Liver (tissue), 9 donors: ENCODE results near the gene CCDC8. TPM values are rescaled to one million over a fixed set of nuclear protein-coding genes. Genes with fewer than 3 reads are reported as not detected.

Experiments used
- DNase-seq: peaks from one replicate; pipeline ENCODE4 v3.0.0-alpha.2; 2017; ENCODE audit warnings: low spot score
- H3K27ac ChIP-seq, 2 donors: one replicate each; pipeline ENCODE4 v1.7.0; 2013; ENCODE audit warnings: inconsistent platforms in 2 of 2, low read length in 2 of 2, control low read depth in 1 of 2, low read depth in 1 of 2, mild to moderate bottlenecking in 1 of 2
- H3K27me3 ChIP-seq, 4 donors: one replicate each; pipeline versions ENCODE4 v1.6.1 to v1.7.0; 2013; ENCODE audit warnings: low read length in 3 of 4, inconsistent platforms in 1 of 4, mild to moderate bottlenecking in 1 of 4, moderate library complexity in 1 of 4; ENCODE audit not compliant: control insufficient read depth in 4 of 4, insufficient read depth in 4 of 4
- H3K36me3 ChIP-seq, 4 donors: one replicate each; pipeline versions ENCODE4 v1.6.1 to v1.7.0; 2013; ENCODE audit warnings: low read length in 3 of 4, mild to moderate bottlenecking in 3 of 4, low read depth in 1 of 4, moderate library complexity in 1 of 4; ENCODE audit not compliant: control insufficient read depth in 4 of 4, insufficient read depth in 3 of 4
- H3K4me1 ChIP-seq, 4 donors: one replicate each; pipeline versions ENCODE4 v1.6.1 to v1.7.0; 2013; ENCODE audit warnings: low read length in 3 of 4, mild to moderate bottlenecking in 3 of 4, moderate library complexity in 1 of 4; ENCODE audit not compliant: control insufficient read depth in 4 of 4, insufficient read depth in 4 of 4
- H3K4me3 ChIP-seq, 3 donors: one replicate each; pipeline versions ENCODE4 v1.6.1 to v1.7.0; 2013; ENCODE audit warnings: low read length in 3 of 3, control low read depth in 1 of 3, low read depth in 1 of 3, mild to moderate bottlenecking in 1 of 3
- H3K9ac ChIP-seq, 2 donors: one replicate each; pipeline ENCODE4 v1.7.0; 2013; ENCODE audit warnings: low read length in 2 of 2, mild to moderate bottlenecking in 2 of 2, moderate library complexity in 2 of 2, control low read depth in 1 of 2, low read depth in 1 of 2
- H3K9me3 ChIP-seq, 4 donors: one replicate each; pipeline versions ENCODE4 v1.6.1 to v1.7.0; 2013; ENCODE audit warnings: low read length in 3 of 4; ENCODE audit not compliant: control insufficient read depth in 4 of 4
- ATF3 ChIP-seq: IDR thresholded peaks from 2 replicates; pipeline ENCODE4 v1.6.1; 2016; ENCODE audit warnings: antibody characterized with exemption
- CTCF ChIP-seq: fragments of 150-350 bp; IDR thresholded peaks from 2 replicates; pipeline ENCODE4 v1.5.1; 2017; ENCODE audit warnings: improper control_type of control experiment, low read depth, low read length; ENCODE audit not compliant: missing input control
- EGR1 ChIP-seq, 2 donors: IDR thresholded peaks; 2 replicates each; pipeline ENCODE4 v1.6.1; 2016 to 2018; ENCODE audit warnings: antibody characterized with exemption in 2 of 2, low read depth in 2 of 2
- FOXA1 ChIP-seq: IDR thresholded peaks from 2 replicates; pipeline ENCODE4 v1.6.1; 2016; ENCODE audit warnings: antibody characterized with exemption
- FOXA2 ChIP-seq: IDR thresholded peaks from 2 replicates; pipeline ENCODE4 v1.6.1; 2016; ENCODE audit warnings: antibody characterized with exemption
- GABPA ChIP-seq, 2 donors: IDR thresholded peaks in 1 of 2; conservative IDR thresholded peaks in 1 of 2; 2 replicates each; pipeline ENCODE4 v1.6.1; 2016; ENCODE audit warnings: antibody characterized with exemption in 2 of 2, mild to moderate bottlenecking in 1 of 2, moderate library complexity in 1 of 2
- HNF4A ChIP-seq, 2 donors: conservative IDR thresholded peaks; 2 replicates each; pipeline ENCODE4 v1.6.1; 2016; ENCODE audit warnings: antibody characterized with exemption in 2 of 2, mild to moderate bottlenecking in 2 of 2
- HNF4G ChIP-seq: IDR thresholded peaks from 2 replicates; pipeline ENCODE4 v1.6.1; 2016; ENCODE audit warnings: antibody characterized with exemption
- JUND ChIP-seq, 2 donors: IDR thresholded peaks; 2 replicates each; pipeline ENCODE4 v1.6.1; 2016; ENCODE audit warnings: antibody characterized with exemption in 2 of 2
- MAX ChIP-seq: IDR thresholded peaks from 2 replicates; pipeline ENCODE4 v1.6.1; 2016; ENCODE audit warnings: antibody characterized with exemption
- NR2F2 ChIP-seq: IDR thresholded peaks from 2 replicates; pipeline ENCODE4 v1.6.1; 2016; ENCODE audit warnings: antibody characterized with exemption
- RAD21 ChIP-seq, 2 donors: IDR thresholded peaks; 2 replicates each; pipeline ENCODE4 v1.6.1; 2016; ENCODE audit warnings: antibody characterized with exemption in 2 of 2, mild to moderate bottlenecking in 2 of 2
- REST ChIP-seq: IDR thresholded peaks from 2 replicates; pipeline ENCODE4 v1.6.1; 2016; ENCODE audit warnings: antibody characterized with exemption, mild to moderate bottlenecking
- RXRA ChIP-seq, 2 donors: IDR thresholded peaks; 2 replicates each; pipeline ENCODE4 v1.6.1; 2017 to 2018; ENCODE audit warnings: antibody characterized with exemption in 2 of 2, mild to moderate bottlenecking in 1 of 2
- SP1 ChIP-seq: IDR thresholded peaks from 2 replicates; pipeline ENCODE4 v1.6.1; 2018; ENCODE audit warnings: antibody characterized with exemption, mild to moderate bottlenecking
- TAF1 ChIP-seq: conservative IDR thresholded peaks from 2 replicates; pipeline ENCODE4 v1.6.1; 2016; ENCODE audit warnings: antibody characterized with exemption, mild to moderate bottlenecking
- YY1 ChIP-seq: IDR thresholded peaks from 2 replicates; pipeline ENCODE4 v1.6.1; 2016; ENCODE audit warnings: antibody characterized with exemption, mild to moderate bottlenecking
- ZBTB33 ChIP-seq: IDR thresholded peaks from 2 replicates; pipeline ENCODE4 v1.6.1; 2016; ENCODE audit warnings: antibody characterized with exemption
- WGBS: extraction: QIAGEN DNeasy Blood & Tissue Kit; methylation state at CpG from one replicate; pipeline ENCODE4 v1.1.7; 2013; 5-methylcytosine and 5-hydroxymethylcytosine counted together
- polyA plus RNA-seq, 2 donors: library from polyadenylated mRNA; stranded (reverse) in 1 of 2; unstranded in 1 of 2; fragments of 200-250 nt in 1 of 2; fragments of >200 nt in 1 of 2; fragmentation: Nextera tagmentation in 1 of 2; extraction: Ambion mirVana in 1 of 2; gene quantifications; one replicate each; pipeline versions ENCODE4 v1.2.1 to v1.2.3, GENCODE V29; 2013 to 2015
- total RNA-seq, 2 donors: library from RNA; depleted of rRNA; stranded (reverse); fragments of >200 nt; gene quantifications; one replicate each; pipeline ENCODE4 v1.2.3, GENCODE V29; 2014
- donor health status: healthy.
- donor health status: healthy.
- donor health status: healthy.
- donor health status: healthy.
- donor health status: healthy.

Gene CCDC8
- total and polyA plus RNA-seq, 4 donors, result 0.18 to 5.9 (median 0.62) TPM

- no peaks in the 10 kb centered on the region for H3K9me3 ChIP-seq
- H3K27me3 ChIP-seq, result peaks cover 0 to 6% (median 2%) of the 10 kb centered on the region in 4 donors
- H3K9ac ChIP-seq, result no peak overlapping the region
- DNase-seq, result no peak
- 88% methylated on average over 3 of the region's 3 CpGs for WGBS
- H3K4me3 ChIP-seq, result no peak overlapping the region
- H3K4me1 ChIP-seq, result peaks cover 0 to 17% (median 4%) of the 10 kb centered on the region in 4 donors
- H3K36me3 ChIP-seq, result no peaks in the 10 kb centered on the region
- TF ChIP-seq RAD21 (IDR thresholded peaks at IDR 0.05), result no peak
- TF ChIP-seq GABPA (IDR thresholded peaks at IDR 0.05 in 1 of 2, conservative IDR thresholded peaks at IDR 0.05 in 1 of 2), result no peak
- TF ChIP-seq ATF3, result no peak
- no peak for TF ChIP-seq HNF4A (conservative IDR thresholded peaks at IDR 0.05)
- TF ChIP-seq FOXA1, result no peak
- no peak for TF ChIP-seq JUND (IDR thresholded peaks at IDR 0.05)
- H3K27ac ChIP-seq, result no peak overlapping the region
Observed at GRCh38 chr19:46409191-46409590, 4.2 kb downstream of the CCDC8 start.

GRCh38 chr19:46408664-46409039 is 4.7 kb downstream of the CCDC8 start:
- Histone ChIP-seq H3K27ac (no peak overlapping the region), H3K9me3 (no peaks in the 10 kb centered on the region), H3K36me3 (no peaks in the 10 kb centered on the region), H3K9ac (no peak overlapping the region), H3K4me3 (no peak overlapping the region), H3K27me3 (peaks cover 0 to 6% (median 2%) of the 10 kb centered on the region in 4 donors), H3K4me1 (peaks cover 2 to 21% (median 7%) of the 10 kb centered on the region in 4 donors)
- 15% methylated on average over 11 of the region's 11 CpGs for WGBS
- TF ChIP-seq FOXA1, result no peak
- no peak for TF ChIP-seq HNF4A (conservative IDR thresholded peaks at IDR 0.05)
- TF ChIP-seq TAF1, result no peak
- no peak for TF ChIP-seq HNF4G
- no peak for TF ChIP-seq EGR1 (IDR thresholded peaks at IDR 0.05; ENCODE audit: low read depth in 2 of 2)
- TF ChIP-seq NR2F2, result no peak
- no peak for TF ChIP-seq GABPA (IDR thresholded peaks at IDR 0.05 in 1 of 2, conservative IDR thresholded peaks at IDR 0.05 in 1 of 2)
- no peak for TF ChIP-seq RXRA (IDR thresholded peaks at IDR 0.05)
- TF ChIP-seq REST, result no peak
- TF ChIP-seq ZBTB33, result no peak
- TF ChIP-seq RAD21 (IDR thresholded peaks at IDR 0.05), result no peak
- TF ChIP-seq MAX, result no peak
- no peak for TF ChIP-seq CTCF
- TF ChIP-seq SP1, result no peak
- TF ChIP-seq YY1, result no peak
- TF ChIP-seq ATF3, result no peak
- TF ChIP-seq FOXA2, result no peak
- no peak for DNase-seq
